Activated CD8-positive, alpha-beta memory T cell treated with anti-CD3 and anti-CD28 coated beads, Interleukin-2, amount 50 U/mL, for 24 hours (primary cell): ENCODE results near the gene DGAT2L6.
"Not testable (repeated sequence)": the region's sequence is repeated elsewhere in the genome, so short reads cannot be mapped to it uniquely, and the experiment has no call there.

ENCODE experiments used
- DNase-seq: peaks from one replicate; pipeline ENCODE4 v3.0.0-alpha.2; 2020; ENCODE audit errors: extremely low read depth

The DGAT2L6 gene

GRCh38 chrX:70196961-70197720 lies 19.9 kb downstream of the DGAT2L6 start:
- DNase-seq, result peak; percentile 20

- no peak for DNase-seq
Observed at GRCh38 chrX:70201732-70202131, 24.4 kb downstream of the DGAT2L6 start.

- DNase-seq, result no peak
Observed at GRCh38 chrX:70208479-70208878, 31.2 kb downstream of the DGAT2L6 start.

GRCh38 chrX:70209570-70209969 lies 32.3 kb downstream of the DGAT2L6 start:
- not testable (repeated sequence) for DNase-seq

GRCh38 chrX:70219938-70220764 lies 42.9 kb downstream of the DGAT2L6 start:
- no peak for DNase-seq

- DNase-seq, result no peak
Observed at GRCh38 chrX:70226048-70226447, 48.8 kb downstream of the DGAT2L6 start.

- DNase-seq, result no peak
Observed at GRCh38 chrX:70226687-70227086, 49.4 kb downstream of the DGAT2L6 start.

GRCh38 chrX:70231666-70232065 lies 54.4 kb downstream of the DGAT2L6 start:
- no peak for DNase-seq

- DNase-seq, result no peak
Observed at GRCh38 chrX:70234355-70234754, 57.1 kb downstream of the DGAT2L6 start, which contains the start of gene AWAT1. Gene AWAT1 (plus strand): TSS chrX:70234655. CDS start chrX:70234696, 41 bp downstream.

GRCh38 chrX:70240751-70241150 lies 63.5 kb downstream of the DGAT2L6 start:
- DNase-seq, result no peak

GRCh38 chrX:70241501-70241900 lies 64.2 kb downstream of the DGAT2L6 start:
- no peak for DNase-seq

- DNase-seq, result not testable (repeated sequence)
Observed at GRCh38 chrX:70243601-70244000, 66.3 kb downstream of the DGAT2L6 start.

- DNase-seq, result no peak
Observed at GRCh38 chrX:70244881-70245280, 67.6 kb downstream of the DGAT2L6 start.

GRCh38 chrX:70247252-70247651 lies 70.0 kb downstream of the DGAT2L6 start:
- no peak for DNase-seq

GRCh38 chrX:70252491-70252890 lies 75.2 kb downstream of the DGAT2L6 start:
- DNase-seq, result no peak

GRCh38 chrX:70253377-70254062 lies 76.2 kb downstream of the DGAT2L6 start:
- no peak for DNase-seq

GRCh38 chrX:70254063-70254400 lies 76.7 kb downstream of the DGAT2L6 start:
- DNase-seq, result no peak

- DNase-seq, result no peak
Observed at GRCh38 chrX:70254909-70255308, 77.6 kb downstream of the DGAT2L6 start.
